Lung (tissue), 12 donors: ENCODE results near the gene RAB7B. TPM values are rescaled to one million over a fixed set of nuclear protein-coding genes. Genes with fewer than 3 reads are reported as not detected.

Source experiments
- ATAC-seq: fragments of 200-7000 bp; cut with Tn5 transposase; one replicate; pipeline ENCODE4 v1.9.1; 2020; ENCODE audit warnings: moderate number of reproducible peaks; ENCODE audit not compliant: insufficient read depth, low FRiP score
- DNase-seq, 3 donors: peaks; one replicate each; pipeline ENCODE4 v3.0.0-alpha.2; 2013 to 2017
- H3K27ac ChIP-seq, 2 donors: one replicate each; pipeline ENCODE4 v1.5.1; 2013; ENCODE audit warnings: mild to moderate bottlenecking in 2 of 2, moderate library complexity in 2 of 2, control low read depth in 1 of 2, inconsistent platforms in 1 of 2, low read depth in 1 of 2, low read length in 1 of 2
- H3K27me3 ChIP-seq, 3 donors: one replicate each; pipeline ENCODE4 v1.5.1; 2013; ENCODE audit warnings: low read length in 2 of 3; ENCODE audit not compliant: control insufficient read depth in 3 of 3, insufficient read depth in 3 of 3
- H3K36me3 ChIP-seq, 4 donors: one replicate each; pipeline ENCODE4 v1.5.1; 2013; ENCODE audit warnings: low read length in 4 of 4, mild to moderate bottlenecking in 1 of 4, moderate library complexity in 1 of 4; ENCODE audit not compliant: control insufficient read depth in 4 of 4, insufficient read depth in 4 of 4
- H3K4me1 ChIP-seq, 5 donors: one replicate each; pipeline ENCODE4 v1.5.1; 2013; ENCODE audit warnings: low read length in 5 of 5, mild to moderate bottlenecking in 2 of 5, moderate library complexity in 1 of 5; ENCODE audit not compliant: control insufficient read depth in 5 of 5, insufficient read depth in 5 of 5
- H3K4me3 ChIP-seq: one replicate; pipeline ENCODE4 v1.5.1; 2013; ENCODE audit warnings: mild to moderate bottlenecking, control low read depth, moderate library complexity
- H3K9ac ChIP-seq, 2 donors: one replicate each; pipeline ENCODE4 v1.5.1; 2013; ENCODE audit warnings: low read length in 2 of 2, control low read depth in 1 of 2; ENCODE audit not compliant: insufficient read depth in 1 of 2
- H3K9me3 ChIP-seq, 4 donors: one replicate each; pipeline ENCODE4 v1.5.1; 2013; ENCODE audit warnings: low read length in 3 of 4, mild to moderate bottlenecking in 1 of 4, moderate library complexity in 1 of 4; ENCODE audit not compliant: control insufficient read depth in 4 of 4, insufficient read depth in 3 of 4
- CTCF ChIP-seq: IDR thresholded peaks from 2 replicates; pipeline ENCODE4 v1.5.1; 2012; ENCODE audit warnings: mild to moderate bottlenecking; ENCODE audit errors: control extremely low read depth, extremely low read depth
- WGBS, 2 donors: extraction: QIAGEN DNeasy Blood & Tissue Kit; methylation state at CpG; one replicate each; pipeline ENCODE4 v1.1.7; 2013; 5-methylcytosine and 5-hydroxymethylcytosine counted together
- polyA plus RNA-seq, 2 donors: library from polyadenylated mRNA; stranded (reverse); fragments of 200-250 nt; gene quantifications; one replicate each; pipeline ENCODE4 v1.2.1, GENCODE V29; 2013
- total RNA-seq, 2 donors: library from RNA; depleted of rRNA in 1 of 2; stranded (reverse); fragments of >200 nt in 1 of 2; gene quantifications; one replicate each; pipeline ENCODE4 v1.2.1, GENCODE V29; 2014 to 2021
- donor health status: control.
- donor health status: control.
- donor health status: Bipolar disorder and iron deficiency.
- donor health status: healthy.
- donor health status: DM: yes; HTN: yes; CAD: no.

Gene RAB7B
- total and polyA plus RNA-seq, 4 donors = 3.4 to 16.2 (median 4.4) TPM

GRCh38 chr1:206041640-206042039 lies 38.4 kb upstream of the RAB7B start:
- ATAC-seq = no peak
- Histone ChIP-seq H3K27ac (no peak overlapping the region), H3K27me3 (peaks cover 0 to 2% (median 0%) of the 10 kb centered on the region in 3 donors), H3K9ac (no peak overlapping the region), H3K36me3 (no peaks in the 10 kb centered on the region), H3K9me3 (no peaks in the 10 kb centered on the region), H3K4me3 (no peak overlapping the region), H3K4me1 (peaks cover 0 to 1% (median 0%) of the 10 kb centered on the region in 5 donors)
- peak in 1 of 3 donors; percentile 6 for DNase-seq
- WGBS, 2 donors = 64 to 68% methylated on average over 7 of the region's 7 CpGs
- TF ChIP-seq CTCF = no peak

GRCh38 chr1:206040328-206040727 lies 37.1 kb upstream of the RAB7B start:
- WGBS, 2 donors = 72 to 79% methylated on average over 5 of the region's 5 CpGs
- H3K9ac ChIP-seq = no peak overlapping the region
- no peaks in the 10 kb centered on the region for H3K9me3 ChIP-seq
- TF ChIP-seq CTCF = no peak
- DNase-seq = no peak
- H3K4me3 ChIP-seq = no peak overlapping the region
- no peaks in the 10 kb centered on the region for H3K36me3 ChIP-seq
- no peak overlapping the region for H3K27ac ChIP-seq
- H3K27me3 ChIP-seq = peaks cover 0 to 2% (median 0%) of the 10 kb centered on the region in 3 donors
- ATAC-seq = no peak
- peaks cover 0 to 1% (median 0%) of the 10 kb centered on the region in 5 donors for H3K4me1 ChIP-seq

- Histone ChIP-seq H3K9me3 (no peaks in the 10 kb centered on the region), H3K27ac (no peak overlapping the region), H3K9ac (no peak overlapping the region), H3K27me3 (peaks cover 0 to 2% (median 0%) of the 10 kb centered on the region in 3 donors), H3K4me3 (no peak overlapping the region), H3K36me3 (no peaks in the 10 kb centered on the region), H3K4me1 (peaks cover 0 to 4% (median 0%) of the 10 kb centered on the region in 5 donors)
- DNase-seq = no peak
- ATAC-seq = no peak
- 38% methylated on average over 7 of the region's 7 CpGs for WGBS, 2 donors
- no peak for TF ChIP-seq CTCF
Measured at GRCh38 chr1:206039046-206039973, 36.1 kb upstream of the RAB7B start.
